Neuron (in vitro differentiated cells): Measurements from ENCODE around the gene NAA35.
"Not testable (repeated sequence)": the region's sequence is repeated elsewhere in the genome, so short reads cannot be mapped to it uniquely, and the experiment has no call there.

Experiments used
- H2AFZ ChIP-seq: one replicate; pipeline ENCODE4 v1.6.1; 2013; ENCODE audit warnings: low read depth, mild to moderate bottlenecking, inconsistent platforms, low read length, moderate library complexity
- H3K27me3 ChIP-seq: one replicate; pipeline ENCODE4 v1.6.1; 2013; ENCODE audit warnings: low read length; ENCODE audit not compliant: insufficient read depth
- H3K36me3 ChIP-seq: one replicate; pipeline ENCODE4 v1.6.1; 2013; ENCODE audit warnings: low read length; ENCODE audit not compliant: insufficient read depth
- H3K4me1 ChIP-seq: one replicate; pipeline ENCODE4 v1.6.1; 2013; ENCODE audit warnings: low read length; ENCODE audit not compliant: insufficient read depth
- H3K4me3 ChIP-seq: 2 replicates; pipeline ENCODE4 v1.5.1; 2013; ENCODE audit warnings: mild to moderate bottlenecking, low read length, moderate library complexity
- H3K9me3 ChIP-seq: one replicate; pipeline ENCODE4 v1.6.1; 2013; ENCODE audit warnings: low read length

NAA35 gene

GRCh38 chr9:85964526-85964925 lies 23.6 kb downstream of the NAA35 start:
- Histone ChIP-seq H3K4me1 (no peaks in the 10 kb centered on the region), H3K36me3 (peaks cover 45% of the 10 kb centered on the region), H3K9me3 (no peaks in the 10 kb centered on the region), H2AFZ (no peak overlapping the region), H3K4me3 (no peak overlapping the region), H3K27me3 (no peaks in the 10 kb centered on the region)

DNA sequence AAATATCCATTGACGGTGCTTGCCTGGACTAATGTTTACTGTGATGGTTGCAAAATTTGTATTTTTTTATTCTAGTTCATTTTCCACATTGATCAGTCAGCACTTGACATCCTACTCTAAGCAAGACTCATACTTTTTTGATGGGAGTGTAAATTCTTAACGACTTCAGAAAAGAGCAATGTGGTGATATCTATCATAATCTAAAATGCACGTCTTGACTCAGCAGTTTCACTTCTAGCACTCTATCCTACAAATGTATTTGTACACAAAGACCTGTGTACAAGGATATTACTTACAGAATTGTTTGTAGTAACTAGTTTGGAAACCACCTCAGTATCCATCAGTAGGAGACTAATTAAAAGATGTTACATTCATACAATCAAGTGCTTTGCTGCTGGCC lies 24.0 kb downstream of the NAA35 start:
- H3K4me3 ChIP-seq = no peak overlapping the region
- no peak overlapping the region for H2AFZ ChIP-seq
- H3K36me3 ChIP-seq = peaks cover 49% of the 10 kb centered on the region
- no peaks in the 10 kb centered on the region for H3K4me1 ChIP-seq
- H3K9me3 ChIP-seq = no peaks in the 10 kb centered on the region
- no peaks in the 10 kb centered on the region for H3K27me3 ChIP-seq

DNA sequence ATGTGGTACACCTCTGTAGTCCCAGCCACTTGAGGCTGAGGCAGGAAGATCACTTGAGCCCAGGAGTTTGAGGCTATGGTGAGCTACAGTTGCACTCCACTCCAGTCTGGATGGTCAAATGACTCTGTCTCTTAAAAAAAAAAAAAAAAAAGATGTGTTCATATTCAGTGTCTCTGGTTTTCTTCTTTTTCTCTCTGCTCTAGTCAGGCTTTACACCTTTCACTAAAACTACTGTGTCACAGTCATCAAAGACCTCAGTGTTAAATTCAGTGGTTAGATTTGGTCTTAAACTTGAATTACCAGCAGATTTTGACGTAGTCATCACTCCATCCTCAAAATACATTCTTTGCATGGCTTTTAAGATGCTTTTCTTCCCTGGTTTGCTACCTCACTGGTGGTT lies 28.8 kb downstream of the NAA35 start:
- no peak overlapping the region for H3K4me3 ChIP-seq
- no peaks in the 10 kb centered on the region for H3K27me3 ChIP-seq
- peaks cover 59% of the 10 kb centered on the region for H3K36me3 ChIP-seq
- H3K4me1 ChIP-seq = no peaks in the 10 kb centered on the region
- H2AFZ ChIP-seq = no peak overlapping the region
- H3K9me3 ChIP-seq = no peaks in the 10 kb centered on the region

DNA sequence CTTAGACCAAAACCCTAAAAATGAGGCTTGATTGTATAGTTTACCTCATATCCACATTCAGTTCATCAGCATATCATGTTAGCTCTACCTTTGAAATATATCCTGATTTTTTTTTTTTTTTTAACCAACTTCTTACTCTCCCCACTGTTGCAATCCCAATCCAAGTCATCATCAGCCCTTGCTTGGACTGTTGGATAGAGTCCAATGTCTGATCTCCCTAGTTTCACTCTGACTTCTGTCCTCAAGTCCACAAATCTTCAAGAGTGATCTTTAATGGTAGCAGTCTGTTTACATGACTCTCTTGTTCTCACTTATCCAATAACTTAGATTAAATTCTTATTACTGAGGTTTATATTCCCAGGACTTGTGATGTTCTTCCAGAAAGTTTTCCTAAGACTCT lies 30.8 kb downstream of the NAA35 start:
- no peak overlapping the region for H2AFZ ChIP-seq
- no peaks in the 10 kb centered on the region for H3K9me3 ChIP-seq
- H3K27me3 ChIP-seq = no peaks in the 10 kb centered on the region
- peaks cover 54% of the 10 kb centered on the region for H3K36me3 ChIP-seq
- no peaks in the 10 kb centered on the region for H3K4me1 ChIP-seq
- H3K4me3 ChIP-seq = no peak overlapping the region

GRCh38 chr9:85973238-85973637 lies 32.3 kb downstream of the NAA35 start:
- Histone ChIP-seq H3K9me3 (no peaks in the 10 kb centered on the region), H3K36me3 (peaks cover 64% of the 10 kb centered on the region)

DNA sequence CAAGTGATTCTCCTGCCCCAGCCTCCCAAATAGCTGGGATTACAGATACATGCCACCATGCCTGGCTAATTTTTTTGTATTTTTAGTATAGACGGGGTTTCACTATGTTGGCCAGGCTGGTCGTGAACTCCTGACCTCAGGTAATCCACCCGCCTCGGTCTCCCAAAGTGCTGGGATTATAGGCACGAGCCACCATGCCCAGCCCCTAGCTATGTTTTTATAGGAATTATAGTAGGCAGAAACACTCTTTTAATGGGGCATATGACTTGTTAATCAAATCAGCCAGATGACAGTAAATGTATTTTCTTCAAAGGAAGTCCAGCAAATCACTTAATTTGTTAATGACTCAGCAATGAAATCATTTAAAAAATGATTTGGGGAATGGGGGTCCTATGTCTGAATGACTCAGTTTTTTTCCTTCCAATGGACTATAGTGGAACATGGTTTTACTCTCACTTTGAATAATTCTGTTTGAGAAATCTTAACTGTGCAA lies 33.2 kb downstream of the NAA35 start:
- H3K36me3 ChIP-seq = peaks cover 72% of the 10 kb centered on the region
- not testable (repeated sequence) for H2AFZ ChIP-seq

More at GRCh38 chr9:85973238-85973637, 32.3 kb downstream of the NAA35 start:
- Histone ChIP-seq H3K27me3 (no peaks in the 10 kb centered on the region), H3K4me1 (peaks cover under 1% of the 10 kb centered on the region), H3K4me3 (no peak overlapping the region), H2AFZ (no peak overlapping the region)

GRCh38 chr9:85978496-85978895 lies 37.5 kb downstream of the NAA35 start:
- Histone ChIP-seq H3K4me1 (peaks cover 4% of the 10 kb centered on the region), H3K4me3 (no peak overlapping the region), H3K36me3 (peaks cover 66% of the 10 kb centered on the region), H2AFZ (no peak overlapping the region), H3K27me3 (no peaks in the 10 kb centered on the region), H3K9me3 (no peaks in the 10 kb centered on the region)

More for the DNA sequence above, 33.2 kb downstream of the NAA35 start:
- not testable (repeated sequence) for H3K9me3 ChIP-seq, H3K4me3 ChIP-seq, H3K27me3 ChIP-seq, H3K4me1 ChIP-seq

DNA sequence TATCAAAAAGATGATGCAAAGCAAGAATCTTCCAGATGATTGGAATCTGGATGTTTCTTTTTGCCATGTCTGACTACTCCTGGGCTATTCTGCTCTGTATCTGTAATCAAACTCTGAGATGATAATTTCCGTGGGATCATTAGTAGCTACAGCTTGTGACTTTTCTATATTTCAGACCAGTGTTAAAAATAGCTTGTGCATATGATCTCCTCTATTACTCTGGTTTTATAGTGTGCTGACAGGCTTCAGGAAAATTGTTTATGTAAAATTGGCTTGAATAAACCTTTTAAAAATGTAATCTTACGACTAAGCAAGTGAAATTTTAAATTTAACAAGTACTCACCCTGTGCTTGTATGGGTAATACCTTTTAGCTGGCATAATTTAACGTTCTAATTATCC lies 40.4 kb downstream of the NAA35 start:
- no peak overlapping the region for H3K4me3 ChIP-seq
- no peaks in the 10 kb centered on the region for H3K27me3 ChIP-seq
- H3K4me1 ChIP-seq = peaks cover 4% of the 10 kb centered on the region
- H3K9me3 ChIP-seq = peaks cover 2% of the 10 kb centered on the region
- H2AFZ ChIP-seq = no peak overlapping the region
- peaks cover 62% of the 10 kb centered on the region for H3K36me3 ChIP-seq

GRCh38 chr9:85984457-85984856 lies 43.5 kb downstream of the NAA35 start:
- Histone ChIP-seq H3K9me3 (peaks cover 2% of the 10 kb centered on the region), H3K4me1 (no peaks in the 10 kb centered on the region), H3K36me3 (peaks cover 40% of the 10 kb centered on the region), H3K4me3 (no peak overlapping the region), H3K27me3 (no peaks in the 10 kb centered on the region), H2AFZ (no peak overlapping the region)

GRCh38 chr9:85987236-85987635 lies 46.3 kb downstream of the NAA35 start:
- peaks cover 15% of the 10 kb centered on the region for H3K36me3 ChIP-seq
- no peaks in the 10 kb centered on the region for H3K27me3 ChIP-seq
- no peaks in the 10 kb centered on the region for H3K4me1 ChIP-seq
- H3K9me3 ChIP-seq = peaks cover 8% of the 10 kb centered on the region
- H2AFZ ChIP-seq = no peak overlapping the region
- no peak overlapping the region for H3K4me3 ChIP-seq

- Histone ChIP-seq H3K9me3 (peaks cover 6% of the 10 kb centered on the region), H3K27me3 (no peaks in the 10 kb centered on the region), H3K4me1 (no peaks in the 10 kb centered on the region), H3K36me3 (peaks cover 27% of the 10 kb centered on the region), H3K4me3 (no peak overlapping the region), H2AFZ (no peak overlapping the region)
Observed at GRCh38 chr9:85994191-85994590, 53.2 kb downstream of the NAA35 start.

DNA sequence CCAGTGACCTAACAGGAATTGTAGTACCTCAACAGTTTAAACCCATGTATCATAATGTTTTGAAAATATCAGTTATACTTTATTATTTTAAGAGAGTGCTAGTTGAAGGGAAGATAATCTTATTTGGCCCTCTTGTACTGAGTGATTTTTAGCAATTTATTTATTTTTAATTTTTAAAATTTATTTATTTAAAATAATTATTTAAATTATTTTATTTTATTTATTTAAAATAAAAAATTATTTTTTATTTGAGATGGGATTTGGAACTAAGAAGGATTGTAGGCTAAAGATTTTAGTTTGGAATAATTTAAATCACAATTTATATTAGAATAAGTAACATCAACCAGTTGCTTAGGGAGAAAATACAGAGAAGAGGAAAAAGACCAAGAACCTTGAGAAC lies 54.2 kb downstream of the NAA35 start:
- peaks cover 29% of the 10 kb centered on the region for H3K36me3 ChIP-seq

GRCh38 chr9:85995599-85995998 lies 54.7 kb downstream of the NAA35 start:
- Histone ChIP-seq H3K4me3 (no peak overlapping the region), H3K27me3 (no peaks in the 10 kb centered on the region), H3K36me3 (peaks cover 30% of the 10 kb centered on the region), H2AFZ (no peak overlapping the region), H3K4me1 (no peaks in the 10 kb centered on the region), H3K9me3 (peaks cover 4% of the 10 kb centered on the region)

More for the DNA sequence above, 54.2 kb downstream of the NAA35 start:
- Histone ChIP-seq H2AFZ (no peak overlapping the region), H3K27me3 (no peaks in the 10 kb centered on the region), H3K4me3 (no peak overlapping the region), H3K4me1 (no peaks in the 10 kb centered on the region), H3K9me3 (peaks cover 4% of the 10 kb centered on the region)

GRCh38 chr9:86005253-86005775 lies 64.4 kb downstream of the NAA35 start:
- Histone ChIP-seq H3K4me1 (no peaks in the 10 kb centered on the region), H3K36me3 (peaks cover 78% of the 10 kb centered on the region), H2AFZ (no peak overlapping the region), H3K4me3 (no peak overlapping the region), H3K9me3 (peaks cover 19% of the 10 kb centered on the region), H3K27me3 (no peaks in the 10 kb centered on the region)
